Muscle of leg (tissue), 11 donors: Measurements from ENCODE around the gene ADGRF5. TPM values are rescaled to one million over a fixed set of nuclear protein-coding genes. Genes with fewer than 3 reads are reported as not detected.

ENCODE experiments used
- DNase-seq: peaks from one replicate; pipeline ENCODE4 v3.0.0; 2013
- H3K27ac ChIP-seq: one replicate; pipeline ENCODE4 v1.5.1; 2013; ENCODE audit warnings: mild to moderate bottlenecking, low read length, control low read depth
- H3K27me3 ChIP-seq: one replicate; pipeline ENCODE4 v1.6.1; 2013; ENCODE audit warnings: low read length; ENCODE audit not compliant: control insufficient read depth, insufficient read depth
- H3K36me3 ChIP-seq: one replicate; pipeline ENCODE4 v1.6.1; 2013; ENCODE audit warnings: low read length; ENCODE audit not compliant: control insufficient read depth, insufficient read depth
- H3K4me1 ChIP-seq: one replicate; pipeline ENCODE4 v1.6.1; 2013; ENCODE audit warnings: low read length; ENCODE audit not compliant: control insufficient read depth, insufficient read depth
- H3K4me3 ChIP-seq: one replicate; pipeline ENCODE4 v1.5.1; 2013; ENCODE audit warnings: low read length, control low read depth
- H3K9me3 ChIP-seq: replicated peaks from 2 replicates; pipeline ENCODE4 v1.6.1; 2013; ENCODE audit warnings: low read depth, low read length; ENCODE audit not compliant: control insufficient read depth
- WGBS: methylation state at CpG from one replicate; pipeline ENCODE4 v1.1.5; 2013; ENCODE audit warnings: missing lambda C conversion rate; ENCODE audit not compliant: insufficient coverage; 5-methylcytosine and 5-hydroxymethylcytosine counted together
- polyA plus RNA-seq, 8 donors: library from polyadenylated mRNA; unstranded; fragments of 120-200 nt; gene quantifications; one replicate each; pipeline versions ENCODE4 v1.2.1 to v1.2.3, GENCODE V29; 2013; ENCODE audit warnings: inconsistent platforms in 1 of 8, low replicate concordance in 1 of 8; ENCODE audit not compliant: insufficient read length in 8 of 8, insufficient read depth in 1 of 8
- total RNA-seq: library from RNA; stranded (reverse); fragments of 120-200 nt; gene quantifications from one replicate; pipeline ENCODE4 v1.2.4, GENCODE V29; 2013

ADGRF5 gene
- total and polyA plus RNA-seq, 9 donors, result 19.1 to 28.7 (median 25.2) TPM

DNA sequence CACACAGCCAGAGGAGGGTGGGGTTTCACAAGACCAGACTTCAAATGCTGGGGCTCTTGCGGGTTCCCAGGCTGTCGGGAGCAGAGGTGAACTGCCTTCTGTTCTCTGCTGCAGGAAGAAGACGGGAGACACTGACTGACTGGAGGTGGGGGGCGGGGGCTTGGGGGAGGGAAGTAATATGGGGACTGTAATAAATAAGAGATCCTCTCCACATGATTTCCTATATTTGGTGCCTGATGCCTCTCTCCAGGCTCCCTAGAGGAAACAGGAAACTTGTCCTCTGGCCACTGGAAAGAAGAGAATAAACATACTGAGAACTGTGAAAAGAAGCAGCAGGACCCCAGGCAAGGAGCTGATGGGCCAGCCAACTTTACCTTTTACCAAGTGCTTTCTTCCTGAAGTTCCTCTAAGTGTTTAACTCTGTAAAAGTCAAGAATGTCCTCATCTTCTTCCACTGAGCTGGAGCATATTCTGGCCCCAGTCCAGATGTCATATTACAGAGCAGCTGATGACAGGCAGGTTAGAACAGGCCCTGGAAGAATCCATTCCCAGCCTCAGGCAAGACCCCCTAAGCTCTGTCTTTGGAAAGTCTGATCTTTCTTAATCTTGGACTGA lies 33.2 kb upstream of the ADGRF5 start:
- Histone ChIP-seq H3K4me3 (peak overlapping the region; percentile 18), H3K9me3 (no peaks in the 10 kb centered on the region), H3K4me1 (peaks cover 4% of the 10 kb centered on the region), H3K27me3 (no peaks in the 10 kb centered on the region), H3K27ac (peak overlapping the region; percentile 69), H3K36me3 (no peaks in the 10 kb centered on the region)
- WGBS, result no CpG with 5 or more reads among the region's 4 CpGs
- peak; percentile 36 for DNase-seq

DNA sequence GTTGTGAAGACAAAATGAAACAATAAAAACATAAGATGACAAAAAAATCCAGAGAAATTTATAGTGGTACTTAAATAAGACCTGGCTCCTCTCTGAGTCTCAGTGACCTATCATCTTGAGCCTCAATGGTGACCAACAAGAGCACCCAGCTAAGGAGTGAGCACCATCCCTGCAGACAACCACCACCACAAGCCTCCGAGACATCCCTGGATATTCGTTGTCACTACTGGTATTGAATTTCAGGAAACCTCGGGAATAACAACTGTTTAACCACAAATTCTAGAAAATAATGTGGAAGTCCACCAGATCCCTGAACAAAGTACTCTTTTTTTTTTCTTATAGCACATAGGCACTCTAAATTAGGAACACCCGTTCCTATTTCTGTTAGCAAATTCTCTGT lies 32.2 kb upstream of the ADGRF5 start:
- Histone ChIP-seq H3K4me1 (peaks cover 4% of the 10 kb centered on the region), H3K27me3 (no peaks in the 10 kb centered on the region), H3K4me3 (peak overlapping the region; percentile 18), H3K27ac (peak overlapping the region; percentile 57), H3K9me3 (no peaks in the 10 kb centered on the region), H3K36me3 (no peaks in the 10 kb centered on the region)
- DNase-seq, result no peak
- WGBS, result no CpG with 5 or more reads among the region's 4 CpGs

DNA sequence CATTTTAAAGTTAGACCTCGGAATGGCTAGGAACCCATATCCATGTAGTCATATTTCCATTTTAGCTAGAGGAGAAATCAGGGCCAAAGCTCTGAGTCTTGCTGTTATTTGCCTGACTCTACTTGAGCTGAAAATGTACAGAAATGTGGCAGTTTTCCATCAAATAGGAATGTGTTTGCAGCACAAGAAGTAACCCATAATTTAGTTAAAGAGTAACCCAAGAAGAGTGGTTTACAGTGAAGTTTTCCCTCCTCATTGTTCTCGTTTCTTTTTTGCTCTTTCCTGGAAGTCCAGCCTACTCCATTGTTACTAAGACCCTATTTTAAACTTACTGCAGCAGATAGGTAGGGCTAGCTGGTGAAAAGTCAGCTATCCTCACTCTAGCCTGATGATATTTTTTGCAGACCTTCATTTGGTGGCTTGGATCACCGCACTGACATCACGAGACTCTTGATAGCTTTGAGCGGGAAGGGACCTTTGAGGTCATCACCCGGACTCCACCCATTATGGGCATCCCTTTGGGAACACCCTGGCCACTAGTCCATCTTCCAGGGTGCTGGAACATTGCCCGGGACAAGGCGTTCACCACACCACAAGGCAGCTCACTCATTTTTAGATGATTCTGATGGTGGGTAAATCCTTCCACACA lies 28.0 kb upstream of the ADGRF5 start:
- WGBS, result 73% methylated on average over 2 of the region's 8 CpGs
- Histone ChIP-seq H3K9me3 (no peaks in the 10 kb centered on the region), H3K36me3 (no peaks in the 10 kb centered on the region), H3K27ac (peak overlapping the region; percentile 83), H3K4me1 (peaks cover 10% of the 10 kb centered on the region), H3K27me3 (no peaks in the 10 kb centered on the region), H3K4me3 (no peak overlapping the region)
- no peak for DNase-seq

GRCh38 chr6:46948699-46949098 lies 27.0 kb upstream of the ADGRF5 start:
- peak; percentile 62 for DNase-seq
- 68% methylated on average over 5 of the region's 8 CpGs for WGBS

GRCh38 chr6:46947497-46947896 lies 25.8 kb upstream of the ADGRF5 start:
- no peaks in the 10 kb centered on the region for H3K36me3 ChIP-seq
- DNase-seq, result peak; percentile 25
- H3K27ac ChIP-seq, result peak overlapping the region; percentile 83
- WGBS, result 89% methylated on average over 2 of the region's 5 CpGs
- no peak overlapping the region for H3K4me3 ChIP-seq
- H3K4me1 ChIP-seq, result peaks cover 10% of the 10 kb centered on the region
- H3K9me3 ChIP-seq, result no peaks in the 10 kb centered on the region
- H3K27me3 ChIP-seq, result no peaks in the 10 kb centered on the region

More at GRCh38 chr6:46948699-46949098, 27.0 kb upstream of the ADGRF5 start:
- H3K4me1 ChIP-seq, result peaks cover 10% of the 10 kb centered on the region
- no peaks in the 10 kb centered on the region for H3K36me3 ChIP-seq
- peak overlapping the region; percentile 83 for H3K27ac ChIP-seq
- H3K4me3 ChIP-seq, result no peak overlapping the region
- no peaks in the 10 kb centered on the region for H3K27me3 ChIP-seq
- no peaks in the 10 kb centered on the region for H3K9me3 ChIP-seq

GRCh38 chr6:46940433-46941226 lies 18.9 kb upstream of the ADGRF5 start:
- H3K27ac ChIP-seq, result no peak overlapping the region
- H3K27me3 ChIP-seq, result no peaks in the 10 kb centered on the region
- H3K4me1 ChIP-seq, result peaks cover 8% of the 10 kb centered on the region
- no peaks in the 10 kb centered on the region for H3K36me3 ChIP-seq
- no peak overlapping the region for H3K4me3 ChIP-seq
- no peak for DNase-seq
- H3K9me3 ChIP-seq, result no peaks in the 10 kb centered on the region
- WGBS, result no CpG with 5 or more reads among the region's 1 CpG

DNA sequence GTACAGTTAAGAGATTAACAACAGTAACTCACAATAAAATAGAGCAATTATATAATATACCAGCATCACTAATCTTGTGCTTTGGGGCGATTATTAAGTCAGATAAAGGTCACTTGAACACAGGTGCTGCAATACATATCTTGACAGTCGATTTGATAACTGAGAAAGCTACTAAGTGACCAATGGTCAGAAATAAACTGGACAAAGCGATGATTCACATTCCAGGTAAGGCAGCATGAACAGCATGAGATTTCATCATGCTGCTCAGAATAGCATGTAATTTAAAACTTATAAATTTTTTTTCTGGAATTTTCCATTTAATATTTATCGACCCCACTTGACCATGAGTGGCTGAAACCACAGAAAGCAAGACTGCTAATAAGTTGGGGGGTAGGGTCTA lies 15.9 kb upstream of the ADGRF5 start:
- 88% methylated on average over 1 of the region's 4 CpGs for WGBS
- peaks cover 11% of the 10 kb centered on the region for H3K4me1 ChIP-seq
- no peaks in the 10 kb centered on the region for H3K27me3 ChIP-seq
- H3K27ac ChIP-seq, result no peak overlapping the region
- no peaks in the 10 kb centered on the region for H3K36me3 ChIP-seq
- H3K9me3 ChIP-seq, result no peaks in the 10 kb centered on the region
- H3K4me3 ChIP-seq, result no peak overlapping the region
- DNase-seq, result no peak

DNA sequence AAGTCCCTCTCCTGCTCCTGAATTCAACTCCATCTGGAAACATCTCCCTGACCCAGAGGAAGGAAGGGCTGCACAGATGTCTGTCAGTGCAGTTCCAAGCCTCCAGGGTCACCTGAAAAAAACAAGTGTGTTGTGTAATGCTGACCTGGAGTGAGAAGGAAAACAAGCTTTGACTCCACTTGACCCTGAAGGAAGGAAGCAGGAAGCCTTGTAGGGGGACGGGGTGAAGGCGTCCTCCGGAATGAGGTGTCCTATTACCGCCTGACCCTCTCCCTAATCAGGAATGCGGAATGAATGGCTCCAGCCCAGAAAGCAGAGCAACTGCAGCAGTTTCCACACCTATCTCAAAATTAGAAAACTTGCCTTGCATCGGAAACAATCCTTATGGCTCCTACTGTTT lies 13.9 kb upstream of the ADGRF5 start:
- WGBS, result 0% methylated on average over 1 of the region's 6 CpGs
- Histone ChIP-seq H3K27ac (peak overlapping the region; percentile 57), H3K4me1 (peaks cover 11% of the 10 kb centered on the region), H3K9me3 (no peaks in the 10 kb centered on the region), H3K36me3 (no peaks in the 10 kb centered on the region), H3K27me3 (no peaks in the 10 kb centered on the region), H3K4me3 (no peak overlapping the region)
- DNase-seq, result peak; percentile 40

DNA sequence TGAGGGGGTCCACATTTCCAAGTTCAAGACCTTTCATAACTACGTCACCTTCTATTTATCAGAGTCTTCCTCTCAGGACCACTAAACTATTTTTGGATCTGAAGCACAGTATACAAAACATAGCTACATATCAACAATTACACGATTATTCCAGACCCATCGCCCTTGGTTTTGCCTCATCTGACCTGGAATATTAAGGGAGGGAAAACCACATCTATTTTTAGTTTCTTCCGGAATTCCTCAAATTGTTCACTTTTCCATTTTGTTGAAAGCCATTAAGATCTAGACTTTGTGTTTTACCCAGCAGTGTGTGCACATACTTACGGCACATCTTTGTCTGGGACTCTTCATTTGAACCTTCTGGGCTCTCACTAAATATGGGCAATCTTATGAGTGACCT lies 12.0 kb upstream of the ADGRF5 start:
- DNase-seq, result no peak
- Histone ChIP-seq H3K36me3 (no peaks in the 10 kb centered on the region), H3K27ac (peak overlapping the region; percentile 72), H3K9me3 (no peaks in the 10 kb centered on the region), H3K4me1 (peaks cover 11% of the 10 kb centered on the region), H3K27me3 (no peaks in the 10 kb centered on the region), H3K4me3 (no peak overlapping the region)
- 96% methylated on average over 3 of the region's 5 CpGs for WGBS
